Gastrocnemius medialis (tissue), 4 donors: ENCODE results near the gene OTOP3. TPM values are rescaled to one million over a fixed set of nuclear protein-coding genes. Genes with fewer than 3 reads are reported as not detected.

Experiments used
- ATAC-seq, 2 donors: fragments of 150-250 bp; one replicate each; pipeline ENCODE4 v1.9.1; 2016
- DNase-seq, 2 donors: peaks; one replicate each; pipeline ENCODE4 v3.0.0-alpha.2; 2019
- H3K27ac ChIP-seq, 4 donors: fragments of 200-600 bp; sonication (generic); 1 replicate in 1 of 4; 2 replicates in 3 of 4; pipeline ENCODE4 v1.5.1; 2016 to 2018; ENCODE audit warnings: mild to moderate bottlenecking in 2 of 4, moderate library complexity in 1 of 4
- H3K27me3 ChIP-seq, 3 donors: fragments of 200-600 bp; sonication (generic) in 2 of 3; 1 replicate in 1 of 3; 2 replicates in 2 of 3; pipeline versions ENCODE4 v1.5.1 to v1.6.0; 2016 to 2019; ENCODE audit warnings: mild to moderate bottlenecking in 1 of 3, moderate library complexity in 1 of 3
- H3K36me3 ChIP-seq, 2 donors: fragments of 200-600 bp; sonication (generic) in 1 of 2; one replicate each; pipeline ENCODE4 v1.5.1; 2017 to 2018
- H3K4me1 ChIP-seq, 2 donors: fragments of 200-600 bp; sonication (generic) in 1 of 2; one replicate each; pipeline ENCODE4 v1.5.1; 2016 to 2017; ENCODE audit warnings: mild to moderate bottlenecking in 2 of 2
- H3K4me3 ChIP-seq, 4 donors: fragments of 200-600 bp; sonication (generic) in 3 of 4; 1 replicate in 1 of 4; 2 replicates in 3 of 4; pipeline ENCODE4 v1.5.1; 2016 to 2019; ENCODE audit warnings: mild to moderate bottlenecking in 2 of 4
- H3K9me3 ChIP-seq, 3 donors: fragments of 200-600 bp; sonication (generic) in 2 of 3; 1 replicate in 1 of 3; 2 replicates in 2 of 3; pipeline ENCODE4 v1.5.1; 2016 to 2019
- CTCF ChIP-seq, 5 experiments: fragments of 450-650 bp in 3 of 5; fragments of 200-600 bp in 2 of 5; sonication (generic) in 2 of 5; IDR thresholded peaks in 4 of 5; conservative IDR thresholded peaks in 1 of 5; 1 replicate in 4 of 5; 2 replicates in 1 of 5; pipeline ENCODE4 v1.5.1; 2016 to 2019; ENCODE audit warnings: antibody characterized with exemption in 5 of 5, mild to moderate bottlenecking in 3 of 5, moderate library complexity in 3 of 5
- POLR2A ChIP-seq, 2 donors: fragments of 450-650 bp; IDR thresholded peaks; one replicate each; pipeline ENCODE4 v1.6.1; 2017; ENCODE audit warnings: antibody characterized with exemption in 2 of 2, mild to moderate bottlenecking in 2 of 2, moderate library complexity in 2 of 2
- in situ Hi-C, 4 donors: fragments of 200-750 bp; cut with MboI; loops; one replicate each; pipeline versions ENCODE4 v1.15.0 to v1.8.0; 2017; ENCODE audit warnings: low sequenced_read_pairs in 4 of 4
- intact Hi-C: fragments of 100-400 bp; cut with DNase I; formaldehyde crosslinking; loops from one replicate; pipeline ENCODE4 v1.15.1; 2023; ENCODE audit warnings: low total_unique reads
- total RNA-seq, 4 donors: library from RNA; depleted of rRNA; stranded (reverse); fragments of >200 nt; gene quantifications; one replicate each; pipeline versions ENCODE4 v1.1.0 to v1.2.3, GENCODE V29; 2016

Gene OTOP3
- total RNA-seq, 4 donors from 2014 or later = not detected

GRCh38 chr17:74938194-74938950 is 2.7 kb downstream of the OTOP3 start:
- no peak for ATAC-seq
- no peaks in the 10 kb centered on the region for H3K9me3 ChIP-seq
- H3K27ac ChIP-seq = no peak overlapping the region
- in situ Hi-C loops (no loop called here), intact Hi-C loops (no loop called here)
- H3K4me1 ChIP-seq = no peaks in the 10 kb centered on the region
- TF ChIP-seq CTCF (IDR thresholded peaks at IDR 0.05 in 4 of 5, conservative IDR thresholded peaks at IDR 0.05 in 1 of 5) (no peak), POLR2A (IDR thresholded peaks at IDR 0.05) (no peak)
- H3K4me3 ChIP-seq = no peak overlapping the region
- peaks cover 41 to 47% (median 45%) of the 10 kb centered on the region in 3 donors for H3K27me3 ChIP-seq
- no peak for DNase-seq
- no peaks in the 10 kb centered on the region for H3K36me3 ChIP-seq

- Histone ChIP-seq H3K27me3 (peaks cover 36 to 46% (median 45%) of the 10 kb centered on the region in 3 donors), H3K9me3 (no peaks in the 10 kb centered on the region), H3K4me3 (no peak overlapping the region), H3K27ac (no peak overlapping the region), H3K4me1 (no peaks in the 10 kb centered on the region), H3K36me3 (no peaks in the 10 kb centered on the region)
- ATAC-seq (no peak), DNase-seq (no peak)
- in situ Hi-C loops (no loop called here), intact Hi-C loops (no loop called here)
- TF ChIP-seq POLR2A (IDR thresholded peaks at IDR 0.05) (no peak), CTCF (IDR thresholded peaks at IDR 0.05 in 4 of 5, conservative IDR thresholded peaks at IDR 0.05 in 1 of 5) (no peak)
Observed at GRCh38 chr17:74939534-74939933, 3.8 kb downstream of the OTOP3 start.

GRCh38 chr17:74941128-74941725 is 5.5 kb downstream of the OTOP3 start:
- Histone ChIP-seq H3K27me3 (peaks cover 22 to 33% (median 29%) of the 10 kb centered on the region in 3 donors), H3K4me1 (no peaks in the 10 kb centered on the region), H3K27ac (no peak overlapping the region), H3K4me3 (no peak overlapping the region), H3K36me3 (no peaks in the 10 kb centered on the region), H3K9me3 (no peaks in the 10 kb centered on the region)
- in situ Hi-C loops (no loop called here), intact Hi-C loops (no loop called here)
- no peak for ATAC-seq
- DNase-seq = no peak
- no peak for TF ChIP-seq CTCF (IDR thresholded peaks at IDR 0.05 in 4 of 5, conservative IDR thresholded peaks at IDR 0.05 in 1 of 5)
- TF ChIP-seq POLR2A (IDR thresholded peaks at IDR 0.05) = no peak

GRCh38 chr17:74943808-74944522 is 8.3 kb downstream of the OTOP3 start:
- no peaks in the 10 kb centered on the region for H3K4me1 ChIP-seq
- intact Hi-C loops (no loop called here), in situ Hi-C loops (no loop called here)
- ATAC-seq (no peak), DNase-seq (no peak)
- no peaks in the 10 kb centered on the region for H3K9me3 ChIP-seq
- TF ChIP-seq POLR2A (IDR thresholded peaks at IDR 0.05) (no peak), CTCF (IDR thresholded peaks at IDR 0.05 in 4 of 5, conservative IDR thresholded peaks at IDR 0.05 in 1 of 5) (no peak)
- no peak overlapping the region for H3K27ac ChIP-seq
- H3K4me3 ChIP-seq = no peak overlapping the region
- H3K27me3 ChIP-seq = peaks cover 0 to 20% (median 16%) of the 10 kb centered on the region in 3 donors
- no peaks in the 10 kb centered on the region for H3K36me3 ChIP-seq
